BLaER1 treated with 17β-estradiol and CSF1 and Interleukin-3, amounts not matched to agents 10 nM and 100 nM (cell line): ENCODE results near the gene GALNT2.

Source experiments
- H3K27ac ChIP-seq, 11 experiments: shearing (Covaris generic); formaldehyde crosslinking; 2 replicates each; pipeline ENCODE4 v1.8.1; 2022
- H3K27me3 ChIP-seq, 11 experiments: shearing (Covaris generic); formaldehyde crosslinking; 2 replicates each; pipeline ENCODE4 v1.8.1; 2022
- H3K36me3 ChIP-seq, 11 experiments: shearing (Covaris generic); formaldehyde crosslinking; 2 replicates each; pipeline ENCODE4 v1.8.1; 2022
- H3K4me1 ChIP-seq, 10 experiments: shearing (Covaris generic); formaldehyde crosslinking; 2 replicates each; pipeline ENCODE4 v1.8.1; 2022
- H3K4me2 ChIP-seq, 11 experiments: shearing (Covaris generic); formaldehyde crosslinking; 2 replicates each; pipeline ENCODE4 v1.8.1; 2022
- H3K4me3 ChIP-seq, 10 experiments: shearing (Covaris generic); formaldehyde crosslinking; 2 replicates each; pipeline ENCODE4 v1.8.1; 2022
- H3K9ac ChIP-seq, 11 experiments: shearing (Covaris generic); formaldehyde crosslinking; 2 replicates each; pipeline ENCODE4 v1.8.1; 2022
- H3K9me3 ChIP-seq, 11 experiments: shearing (Covaris generic); formaldehyde crosslinking; replicated peaks in 1 of 11; 2 replicates each; pipeline ENCODE4 v1.8.1; 2022
- H4K20me1 ChIP-seq, 11 experiments: shearing (Covaris generic); formaldehyde crosslinking; 2 replicates each; pipeline ENCODE4 v1.8.1; 2022
- Cebpa-rat ChIP-seq, 11 experiments: shearing (Covaris generic); IDR thresholded peaks; 2 replicates each; pipeline ENCODE4 v1.8.1; 2022

GALNT2 gene

GRCh38 chr1:230130172-230130944 lies 63.3 kb downstream of the GALNT2 start:
- H3K4me1 ChIP-seq = peaks cover 62 to 100% (median 100%) of the 10 kb centered on the region in 10 experiments
- peak overlapping the region; percentile 72 to 99 (median 88) for H3K4me2 ChIP-seq
- H3K4me3 ChIP-seq = peak overlapping the region in 1 of 10 experiments; percentile 2; a peak in 2 of 20 replicates
- H3K27me3 ChIP-seq = no peaks in the 10 kb centered on the region
- no peaks in the 10 kb centered on the region for H3K9me3 ChIP-seq
- peaks cover 20 to 100% (median 88%) of the 10 kb centered on the region in 11 experiments; a peak in 21 of 22 replicates for H4K20me1 ChIP-seq
- peaks cover 0 to 43% (median 0%) of the 10 kb centered on the region in 11 experiments; a peak in 9 of 22 replicates for H3K36me3 ChIP-seq
- peak overlapping the region in 7 of 11 experiments; percentile 11 to 41 (median 23); a peak in 10 of 22 replicates for H3K27ac ChIP-seq
- TF ChIP-seq Cebpa-rat (IDR thresholded peaks at IDR 0.05) = no peak
- H3K9ac ChIP-seq = peak overlapping the region in 7 of 11 experiments; percentile 30 to 48 (median 39); a peak in 13 of 22 replicates

- no peaks in the 10 kb centered on the region for H3K27me3 ChIP-seq
- peak overlapping the region; percentile 72 to 99 (median 88); a peak in 20 of 22 replicates for H3K4me2 ChIP-seq
- H3K9me3 ChIP-seq = no peaks in the 10 kb centered on the region
- no peak for TF ChIP-seq Cebpa-rat (IDR thresholded peaks at IDR 0.05)
- H3K9ac ChIP-seq = peak overlapping the region in 4 of 11 experiments; percentile 15 to 48 (median 33); a peak in 4 of 22 replicates
- peaks cover 53 to 100% (median 100%) of the 10 kb centered on the region in 10 experiments for H3K4me1 ChIP-seq
- H3K4me3 ChIP-seq = no peak overlapping the region
- no peak overlapping the region for H3K27ac ChIP-seq
- peaks cover 20 to 100% (median 91%) of the 10 kb centered on the region in 11 experiments; a peak in 21 of 22 replicates for H4K20me1 ChIP-seq
- H3K36me3 ChIP-seq = peaks cover 0 to 54% (median 0%) of the 10 kb centered on the region in 11 experiments; a peak in 9 of 22 replicates
These were observed 64.4 kb downstream of the GALNT2 start for GRCh38 chr1:230131457-230131856.

- 0 out of 22 replicates have a peak overlapping the region, but pooled peaks of 1 of the 11 experiments have one; percentile 23 for H3K27ac ChIP-seq
- H4K20me1 ChIP-seq = peaks cover 18 to 100% (median 91%) of the 10 kb centered on the region in 11 experiments; a peak in 21 of 22 replicates
- H3K4me2 ChIP-seq = peak overlapping the region; percentile 11 to 99 (median 88); a peak in 21 of 22 replicates
- peaks cover 52 to 100% (median 100%) of the 10 kb centered on the region in 10 experiments for H3K4me1 ChIP-seq
- H3K27me3 ChIP-seq = no peaks in the 10 kb centered on the region
- peaks cover 0 to 67% (median 4%) of the 10 kb centered on the region in 11 experiments; a peak in 10 of 22 replicates for H3K36me3 ChIP-seq
- H3K9me3 ChIP-seq = no peaks in the 10 kb centered on the region
- H3K9ac ChIP-seq = no peak overlapping the region
- H3K4me3 ChIP-seq = no peak overlapping the region
- TF ChIP-seq Cebpa-rat (IDR thresholded peaks at IDR 0.05) = no peak
These were observed 65.7 kb downstream of the GALNT2 start for GRCh38 chr1:230132758-230133157.

GRCh38 chr1:230135726-230136125 lies 68.7 kb downstream of the GALNT2 start:
- Histone ChIP-seq H3K4me1 (peaks cover 59 to 100% (median 100%) of the 10 kb centered on the region in 10 experiments), H3K27ac (peak overlapping the region in 3 of 11 experiments; percentile 4 to 37 (median 15); a peak in 2 of 22 replicates), H3K4me3 (no peak overlapping the region), H3K27me3 (no peaks in the 10 kb centered on the region), H3K9ac (peak overlapping the region in 4 of 11 experiments; percentile 24 to 54 (median 36); a peak in 3 of 22 replicates), H3K9me3 (no peaks in the 10 kb centered on the region), H4K20me1 (peaks cover 9 to 100% (median 92%) of the 10 kb centered on the region in 11 experiments; a peak in 21 of 22 replicates), H3K36me3 (peaks cover 0 to 81% (median 12%) of the 10 kb centered on the region in 11 experiments; a peak in 12 of 22 replicates), H3K4me2 (peak overlapping the region in 10 of 11 experiments; percentile 67 to 99 (median 84); a peak in 19 of 22 replicates)
- TF ChIP-seq Cebpa-rat (IDR thresholded peaks at IDR 0.05) = no peak

GRCh38 chr1:230136453-230137336 lies 69.7 kb downstream of the GALNT2 start:
- H3K27me3 ChIP-seq = no peaks in the 10 kb centered on the region
- no peaks in the 10 kb centered on the region for H3K9me3 ChIP-seq
- H3K27ac ChIP-seq = peak overlapping the region in 7 of 11 experiments; percentile 4 to 37 (median 19); a peak in 9 of 22 replicates
- peak overlapping the region in 1 of 10 experiments; percentile 0; a peak in 1 of 20 replicates for H3K4me3 ChIP-seq
- H3K4me2 ChIP-seq = peak overlapping the region; percentile 66 to 99 (median 78)
- peaks cover 58 to 100% (median 100%) of the 10 kb centered on the region in 10 experiments for H3K4me1 ChIP-seq
- TF ChIP-seq Cebpa-rat (IDR thresholded peaks at IDR 0.05) = no peak
- H3K36me3 ChIP-seq = peaks cover 0 to 80% (median 12%) of the 10 kb centered on the region in 11 experiments; a peak in 12 of 22 replicates
- peaks cover 6 to 100% (median 90%) of the 10 kb centered on the region in 11 experiments; a peak in 21 of 22 replicates for H4K20me1 ChIP-seq
- H3K9ac ChIP-seq = peak overlapping the region in 8 of 11 experiments; percentile 15 to 54 (median 34); a peak in 12 of 22 replicates

GRCh38 chr1:230137337-230137815 lies 70.3 kb downstream of the GALNT2 start:
- H3K36me3 ChIP-seq = peaks cover 0 to 80% (median 12%) of the 10 kb centered on the region in 11 experiments; a peak in 12 of 22 replicates
- no peaks in the 10 kb centered on the region for H3K27me3 ChIP-seq
- H3K27ac ChIP-seq = peak overlapping the region in 4 of 11 experiments; percentile 10 to 37 (median 30); a peak in 5 of 22 replicates
- peaks cover 4 to 100% (median 90%) of the 10 kb centered on the region in 11 experiments; a peak in 21 of 22 replicates for H4K20me1 ChIP-seq
- peak overlapping the region; percentile 66 to 99 (median 78) for H3K4me2 ChIP-seq
- TF ChIP-seq Cebpa-rat (IDR thresholded peaks at IDR 0.05) = no peak
- H3K4me1 ChIP-seq = peaks cover 60 to 100% (median 100%) of the 10 kb centered on the region in 10 experiments
- peak overlapping the region in 2 of 11 experiments; percentile 24 to 54; a peak in 2 of 22 replicates for H3K9ac ChIP-seq
- no peaks in the 10 kb centered on the region for H3K9me3 ChIP-seq
- no peak overlapping the region for H3K4me3 ChIP-seq

- Histone ChIP-seq H3K9me3 (no peaks in the 10 kb centered on the region), H4K20me1 (peaks cover 4 to 100% (median 92%) of the 10 kb centered on the region in 11 experiments; a peak in 21 of 22 replicates)
These were observed 71.7 kb downstream of the GALNT2 start for GRCh38 chr1:230138561-230139239.

More at GRCh38 chr1:230138561-230139239, 71.7 kb downstream of the GALNT2 start:
- H3K27me3 ChIP-seq = no peaks in the 10 kb centered on the region
- no peak overlapping the region for H3K9ac ChIP-seq
- peaks cover 0 to 82% (median 12%) of the 10 kb centered on the region in 11 experiments; a peak in 12 of 22 replicates for H3K36me3 ChIP-seq
- H3K27ac ChIP-seq = peak overlapping the region in 1 of 11 experiments; percentile 41; a peak in 1 of 22 replicates
- no peak overlapping the region for H3K4me3 ChIP-seq
- TF ChIP-seq Cebpa-rat (IDR thresholded peaks at IDR 0.05) = no peak
- peaks cover 61 to 100% (median 100%) of the 10 kb centered on the region in 10 experiments for H3K4me1 ChIP-seq
- peak overlapping the region in 8 of 11 experiments; percentile 25 to 95 (median 90); a peak in 15 of 22 replicates for H3K4me2 ChIP-seq
